IMR-90 (cell line): ENCODE data around the gene ITGA3. TPM values are rescaled to one million over a fixed set of nuclear protein-coding genes. Genes with fewer than 3 reads are reported as not detected.

Experiments used
- ATAC-seq: fragments of 200-7000 bp; cut with Tn5 transposase; 2 replicates; pipeline ENCODE4 v1.9.1; 2020; ENCODE audit warnings: low read depth, mild to moderate bottlenecking, moderate library complexity
- BruUV-seq: library from RNA; stranded (reverse); fragments of 400-500 nt; replicated peaks from 2 replicates; lab custom pipeline; 2021; lab: Mats Ljungman, UMichigan
- CTCF ChIA-PET: fragments of 300-600 bp; formaldehyde crosslinking; extraction: SDS; loops from one replicate; lab custom pipeline; 2021; ENCODE audit warnings: antibody characterized with exemption; lab: Yijun Ruan, JAX
- POLR2A ChIA-PET: fragments of 300-600 bp; sonication (Branson Sonifier 250); formaldehyde crosslinking; loops from one replicate; lab custom pipeline; 2022; ENCODE audit warnings: antibody characterized with exemption; ENCODE audit not compliant: unreplicated experiment; lab: Charles Lee
- DNase-seq: peaks from one replicate; pipeline ENCODE4 v3.0.0; 2013
- H2AFZ ChIP-seq: replicated peaks from 2 replicates; pipeline ENCODE3; 2013; ENCODE audit warnings: low read length, mild to moderate bottlenecking; ENCODE audit not compliant: poor library complexity
- H2AK5ac ChIP-seq: 2 replicates; pipeline ENCODE4 v1.6.1; 2013; ENCODE audit warnings: low read depth, low read length, inconsistent platforms
- H2AK9ac ChIP-seq: replicated peaks from 2 replicates; pipeline ENCODE3; 2013; ENCODE audit warnings: mild to moderate bottlenecking, low read depth, low read length, moderate library complexity; ENCODE audit not compliant: poor library complexity
- H2BK120ac ChIP-seq: 2 replicates; pipeline ENCODE4 v1.6.1; 2013; ENCODE audit warnings: low read depth, low read length, inconsistent platforms
- H2BK15ac ChIP-seq: 3 replicates; pipeline ENCODE4 v1.6.1; 2013; ENCODE audit warnings: low read depth, low read length, inconsistent platforms
- H2BK20ac ChIP-seq: 2 replicates; pipeline ENCODE4 v1.6.1; 2013; ENCODE audit warnings: low read depth, mild to moderate bottlenecking, inconsistent platforms, low read length, moderate library complexity
- H2BK5ac ChIP-seq: 2 replicates; pipeline ENCODE4 v1.6.1; 2013; ENCODE audit warnings: mild to moderate bottlenecking, low read depth, low read length, inconsistent platforms; ENCODE audit not compliant: poor library complexity, severe bottlenecking
- H3K14ac ChIP-seq: replicated peaks from 2 replicates; pipeline ENCODE4 v1.6.1; 2013; ENCODE audit warnings: low read depth, low read length, inconsistent platforms
- H3K18ac ChIP-seq: 2 replicates; pipeline ENCODE4 v1.6.1; 2013; ENCODE audit warnings: low read depth, low read length, control low read depth
- H3K23ac ChIP-seq: 2 replicates; pipeline ENCODE4 v1.6.1; 2013; ENCODE audit warnings: low read depth, low read length, inconsistent platforms
- H3K27ac ChIP-seq: 2 replicates; pipeline ENCODE4 v1.5.1; 2013; ENCODE audit warnings: mild to moderate bottlenecking, control low read depth, low read length; ENCODE audit not compliant: insufficient read depth
- H3K27me3 ChIP-seq: 2 replicates; pipeline ENCODE4 v1.6.1; 2013; ENCODE audit warnings: low read length; ENCODE audit not compliant: control insufficient read depth, insufficient read depth
- H3K36me3 ChIP-seq: 2 replicates; pipeline ENCODE4 v1.6.1; 2013; ENCODE audit warnings: low read length, mixed read lengths; ENCODE audit not compliant: control insufficient read depth, insufficient read depth
- H3K4ac ChIP-seq: 2 replicates; pipeline ENCODE4 v1.6.1; 2013; ENCODE audit warnings: low read depth, low read length, inconsistent platforms
- H3K4me1 ChIP-seq: 2 replicates; pipeline ENCODE4 v1.6.1; 2013; ENCODE audit warnings: low read length, mixed read lengths; ENCODE audit not compliant: control insufficient read depth, insufficient read depth
- H3K4me2 ChIP-seq: 2 replicates; pipeline ENCODE4 v1.6.1; 2013; ENCODE audit warnings: low read depth, mild to moderate bottlenecking, control low read depth, low read length, moderate library complexity
- H3K4me3 ChIP-seq: 2 replicates; pipeline ENCODE4 v1.5.1; 2013; ENCODE audit warnings: low read depth, mild to moderate bottlenecking, control low read depth, low read length, moderate library complexity; ENCODE audit not compliant: insufficient read depth
- H3K56ac ChIP-seq: 2 replicates; pipeline ENCODE4 v1.6.1; 2013; ENCODE audit warnings: low read length, inconsistent platforms; ENCODE audit not compliant: insufficient read depth; ENCODE audit errors: extremely low read depth
- H3K79me1 ChIP-seq, 2 experiments: 2 replicates each; pipeline ENCODE4 v1.6.1; 2013; ENCODE audit warnings: low read length in 2 of 2, inconsistent platforms in 1 of 2, low read depth in 1 of 2
- H3K9ac ChIP-seq: 2 replicates; pipeline ENCODE4 v1.6.1; 2013; ENCODE audit warnings: low read depth, low read length, control low read depth
- H3K9me1 ChIP-seq: 2 replicates; pipeline ENCODE4 v1.6.1; 2013; ENCODE audit warnings: low read length, inconsistent platforms; ENCODE audit not compliant: insufficient read depth
- H3K9me3 ChIP-seq: 2 replicates; pipeline ENCODE4 v1.6.1; 2013; ENCODE audit warnings: low read length; ENCODE audit not compliant: control insufficient read depth, insufficient read depth
- H4K20me1 ChIP-seq: 2 replicates; pipeline ENCODE4 v1.6.1; 2013; ENCODE audit warnings: low read length, inconsistent platforms; ENCODE audit not compliant: insufficient read depth
- H4K5ac ChIP-seq: 2 replicates; pipeline ENCODE4 v1.6.1; 2013; ENCODE audit warnings: mild to moderate bottlenecking, low read depth, low read length, control low read depth
- H4K8ac ChIP-seq, 2 experiments: 2 replicates each; pipeline ENCODE4 v1.6.1; 2013; ENCODE audit warnings: low read depth in 2 of 2, low read length in 2 of 2, control low read depth in 1 of 2, inconsistent platforms in 1 of 2
- H4K91ac ChIP-seq: 2 replicates; pipeline ENCODE4 v1.6.1; 2013; ENCODE audit warnings: low read depth, low read length, inconsistent platforms; ENCODE audit not compliant: insufficient read depth
- BHLHE40 ChIP-seq: fragments of 150-350 bp; IDR thresholded peaks from 2 replicates; pipeline ENCODE4 v1.6.1; 2016; ENCODE audit warnings: mild to moderate bottlenecking, low read depth, low read length
- CEBPB ChIP-seq: IDR thresholded peaks from 2 replicates; pipeline ENCODE4 v1.6.1; 2012; ENCODE audit warnings: low read depth, low read length, improper control_type of control experiment
- CHD1 ChIP-seq: IDR thresholded peaks from 2 replicates; pipeline ENCODE4 v1.6.1; 2012; ENCODE audit warnings: low read depth, low read length, improper control_type of control experiment
- CTCF ChIP-seq: conservative IDR thresholded peaks from 2 replicates; pipeline ENCODE4 v1.5.1; 2012; ENCODE audit warnings: mild to moderate bottlenecking, low read depth, low read length, improper control_type of control experiment
- ELK1 ChIP-seq: fragments of 150-350 bp; IDR thresholded peaks from 2 replicates; pipeline ENCODE4 v1.6.1; 2016; ENCODE audit warnings: low read depth, mild to moderate bottlenecking, low read length, moderate library complexity, borderline replicate concordance
- FOS ChIP-seq: fragments of 150-350 bp; IDR thresholded peaks from 2 replicates; pipeline ENCODE4 v1.6.1; 2016; ENCODE audit warnings: low read depth, low read length
- MAFK ChIP-seq: IDR thresholded peaks from 2 replicates; pipeline ENCODE4 v1.6.1; 2012; ENCODE audit warnings: low read depth, low read length, improper control_type of control experiment
- MAZ ChIP-seq: IDR thresholded peaks from 2 replicates; pipeline ENCODE4 v1.6.1; 2012; ENCODE audit warnings: low read depth, mild to moderate bottlenecking, low read length, improper control_type of control experiment, moderate library complexity, borderline replicate concordance
- MXI1 ChIP-seq: IDR thresholded peaks from 2 replicates; pipeline ENCODE4 v1.6.1; 2012; ENCODE audit warnings: low read depth, mild to moderate bottlenecking, low read length, moderate library complexity, borderline replicate concordance
- NFE2L2 ChIP-seq: fragments of 150-350 bp; IDR thresholded peaks from 2 replicates; pipeline ENCODE4 v1.6.1; 2016; ENCODE audit warnings: low read depth, mild to moderate bottlenecking, low read length
- POLR2A ChIP-seq: IDR thresholded peaks from 2 replicates; pipeline ENCODE4 v1.6.1; 2012; ENCODE audit warnings: mild to moderate bottlenecking, low read depth, low read length
- RAD21 ChIP-seq: IDR thresholded peaks from 2 replicates; pipeline ENCODE4 v1.6.1; 2012; ENCODE audit warnings: low read length, improper control_type of control experiment
- RCOR1 ChIP-seq: IDR thresholded peaks from 2 replicates; pipeline ENCODE4 v1.6.1; 2012; ENCODE audit warnings: mild to moderate bottlenecking, low read length, improper control_type of control experiment; ENCODE audit not compliant: insufficient replicate concordance
- RFX5 ChIP-seq: IDR thresholded peaks from 2 replicates; pipeline ENCODE4 v1.8.0; 2012; ENCODE audit warnings: low read depth, mild to moderate bottlenecking, low read length, moderate library complexity
- SMC3 ChIP-seq: fragments of 150-350 bp; IDR thresholded peaks from 2 replicates; pipeline ENCODE4 v1.6.1; 2016; ENCODE audit warnings: low read depth, mild to moderate bottlenecking, antibody characterized with exemption, low read length, moderate library complexity
- USF2 ChIP-seq: fragments of 150-350 bp; IDR thresholded peaks from 2 replicates; pipeline ENCODE4 v1.6.1; 2017; ENCODE audit warnings: mild to moderate bottlenecking, antibody characterized with exemption, low read length, low read depth
- WGBS, 2 experiments: methylation state at CpG; one replicate each; pipeline versions ENCODE4 v1.1.5 to v1.1.7; 2013; ENCODE audit warnings: missing lambda C conversion rate in 2 of 2; ENCODE audit not compliant: insufficient read length in 1 of 2; ENCODE audit errors: extremely low coverage in 2 of 2; 5-methylcytosine and 5-hydroxymethylcytosine counted together
- dilution Hi-C: fragments of 300-500 bp; cut with HindIII; formaldehyde crosslinking; loops from one replicate; pipeline ENCODE4 v1.14.3; 2018; ENCODE audit warnings: low sequenced_read_pairs; ENCODE audit not compliant: unreplicated experiment
- in situ Hi-C: fragments of 300-500 bp; cut with MboI; formaldehyde crosslinking; loops from 3 replicates; pipeline ENCODE4 v1.14.3; 2019; ENCODE audit warnings: low sequenced_read_pairs, inconsistent platforms, mixed read lengths
- intact Hi-C: fragments of 100-400 bp; cut with micrococcal nuclease; formaldehyde crosslinking; loops from 2 replicates; pipeline ENCODE4 v1.10.0; 2022
- polyA plus RNA-seq, 3 experiments: library from polyadenylated mRNA; depleted of rRNA; stranded (reverse); fragments of >200 nt; gene quantifications; 2 replicates each; pipeline ENCODE4 v1.2.3, GENCODE V29; 2012; ENCODE audit warnings: low replicate concordance in 1 of 3
- total RNA-seq: library from RNA; depleted of rRNA; stranded (reverse); fragments of >200 nt; gene quantifications from 2 replicates; pipeline ENCODE4 v1.2.3, GENCODE V29; 2012

The ITGA3 gene
- total and polyA plus RNA-seq, 2 of the 4 experiments (the other 2 are of a cell fraction) = 78.0 to 202 TPM

GRCh38 chr17:50097455-50097854 lies 41.5 kb downstream of the ITGA3 start:
- H3K14ac ChIP-seq = no peak overlapping the region
- peaks cover 13% of the 10 kb centered on the region for H3K36me3 ChIP-seq
- H3K23ac ChIP-seq = no peak overlapping the region
- H4K91ac ChIP-seq = no peak overlapping the region
- H2AK9ac ChIP-seq = no peak overlapping the region
- H3K56ac ChIP-seq = no peak overlapping the region
- CTCF ChIA-PET = no interaction called here
- TF ChIP-seq RFX5 = no peak
- TF ChIP-seq POLR2A = no peak
- no peak for TF ChIP-seq RAD21
- no peak for TF ChIP-seq MXI1
- no peak for TF ChIP-seq MAFK
- TF ChIP-seq BHLHE40 = no peak
- TF ChIP-seq ELK1 = no peak
- no peak for TF ChIP-seq FOS
- no peak for TF ChIP-seq RCOR1
- no peak for TF ChIP-seq CEBPB
- no peak for TF ChIP-seq USF2
- TF ChIP-seq NFE2L2 = no peak
- TF ChIP-seq CTCF = no peak
- TF ChIP-seq SMC3 = no peak
- TF ChIP-seq CHD1 = no peak
- TF ChIP-seq MAZ = no peak
- in situ Hi-C loops = no loop called here
- dilution Hi-C loops = no loop called here
- H2AFZ ChIP-seq = no peak overlapping the region
- H2BK15ac ChIP-seq = no peak overlapping the region
- POLR2A ChIA-PET = no interaction called here
- no peak overlapping the region for H2BK5ac ChIP-seq
- DNase-seq = no peak
- no peaks in the 10 kb centered on the region for H3K9me3 ChIP-seq
- no peak overlapping the region for H4K8ac ChIP-seq
- H3K9me1 ChIP-seq = 0 out of 2 replicates have a peak, but pooled peaks cover 6% of the 10 kb centered on the region
- H4K20me1 ChIP-seq = peaks cover 7% of the 10 kb centered on the region
- no peak overlapping the region for H4K5ac ChIP-seq
- 66% methylated on average over 5 of the region's 7 CpGs; no CpG with 5 or more reads in 1 of the 2 experiments for WGBS, 2 experiments
- H3K4me2 ChIP-seq = no peak overlapping the region
- H2BK120ac ChIP-seq = no peak overlapping the region
- H3K18ac ChIP-seq = no peak overlapping the region
- no peak overlapping the region for H3K4ac ChIP-seq
- no peak overlapping the region for H2AK5ac ChIP-seq
- no peak overlapping the region for H3K4me3 ChIP-seq
- H2BK20ac ChIP-seq = no peak overlapping the region
- H3K27me3 ChIP-seq = no peaks in the 10 kb centered on the region
- peaks cover 23% of the 10 kb centered on the region for H3K4me1 ChIP-seq
- no peak overlapping the region for H3K9ac ChIP-seq
- H3K79me1 ChIP-seq = peaks cover 6 to 16% of the 10 kb centered on the region in 2 experiments; a peak in 3 of 4 replicates
- BruUV-seq = no TSS peak
- H3K27ac ChIP-seq = no peak overlapping the region
- intact Hi-C loops = no loop called here
- ATAC-seq = no peak
